SU-DHL-6 (cell line): Measurements from ENCODE around the gene DCTPP1.
"Not testable (repeated sequence)": the region's sequence is repeated elsewhere in the genome, so short reads cannot be mapped to it uniquely, and the experiment has no call there.

Experiments used
- H2AFZ ChIP-seq: fragments of 200-600 bp; sonication (generic); 2 replicates; pipeline ENCODE4 v1.6.1; 2014; ENCODE audit warnings: low read depth, mild to moderate bottlenecking, moderate library complexity, mixed read lengths, antibody characterized with exemption, low read length; ENCODE audit not compliant: severe bottlenecking
- H3F3A ChIP-seq: fragments of 200-600 bp; shearing (Covaris generic); 2 replicates; pipeline ENCODE4 v1.6.0; 2016; ENCODE audit warnings: antibody characterized with exemption, mild to moderate bottlenecking; ENCODE audit not compliant: insufficient read depth
- H3K27ac ChIP-seq: fragments of 200-600 bp; sonication (generic); 2 replicates; pipeline ENCODE4 v1.5.1; 2016; ENCODE audit warnings: low read depth, mild to moderate bottlenecking, low read length, moderate library complexity, mixed read lengths
- H3K27me3 ChIP-seq: fragments of 200-600 bp; sonication (generic), shearing (Covaris generic); 2 replicates; pipeline ENCODE4 v1.6.0; 2014; ENCODE audit warnings: mild to moderate bottlenecking, low read length
- H3K36me3 ChIP-seq: fragments of 200-600 bp; sonication (generic); 2 replicates; pipeline ENCODE4 v1.6.1; 2014; ENCODE audit warnings: mild to moderate bottlenecking, low read length, mixed read lengths
- H3K4me2 ChIP-seq: fragments of 300-600, 200-600 bp; shearing (Covaris generic), sonication (generic); 2 replicates; pipeline ENCODE4 v1.6.0; 2014; ENCODE audit warnings: low read length, low read depth, mild to moderate bottlenecking; ENCODE audit not compliant: poor library complexity, severe bottlenecking
- H3K4me3 ChIP-seq: fragments of 200-600 bp; sonication (generic); 2 replicates; pipeline ENCODE4 v1.5.1; 2014; ENCODE audit warnings: antibody characterized with exemption, low read length, mild to moderate bottlenecking, mixed read lengths; ENCODE audit not compliant: insufficient read depth, poor library complexity, severe bottlenecking
- H3K79me2 ChIP-seq: fragments of 200-600 bp; sonication (generic); 2 replicates; pipeline ENCODE4 v1.6.1; 2014; ENCODE audit warnings: mild to moderate bottlenecking, low read length, moderate library complexity; ENCODE audit not compliant: insufficient read depth
- H3K9ac ChIP-seq: fragments of 200-600 bp; sonication (generic); 2 replicates; pipeline ENCODE4 v1.7.0; 2014; ENCODE audit warnings: mild to moderate bottlenecking, low read length
- H3K9me2 ChIP-seq: fragments of 200-600 bp; sonication (generic); replicated peaks from 2 replicates; pipeline ENCODE4 v1.6.1; 2014; ENCODE audit warnings: low read length; ENCODE audit not compliant: insufficient read depth
- H3K9me3 ChIP-seq: fragments of 200-600 bp; sonication (generic); 2 replicates; pipeline ENCODE4 v1.6.1; 2014; ENCODE audit warnings: low read length, mixed read lengths; ENCODE audit not compliant: insufficient read depth
- H4K20me1 ChIP-seq: fragments of 200-600 bp; sonication (generic); 2 replicates; pipeline ENCODE4 v1.6.1; 2014; ENCODE audit warnings: low read depth, mild to moderate bottlenecking, antibody characterized with exemption, low read length, moderate library complexity, mixed read lengths
- EZH2phosphoT487 ChIP-seq: fragments of 200-600 bp; sonication (generic), shearing (Covaris generic); conservative IDR thresholded peaks from 2 replicates; pipeline ENCODE4 v1.6.1; 2018; ENCODE audit warnings: mild to moderate bottlenecking, antibody characterized with exemption, low read length, moderate library complexity, mixed read lengths
- TF ChIP-seq, protein P1 (sequence below): fragments of 200-600 bp; sonication (generic); IDR thresholded peaks from one replicate; pipeline ENCODE4 v1.5.1; 2017; ENCODE audit warnings: antibody characterized with exemption, mild to moderate bottlenecking, low read length, moderate library complexity; ENCODE audit not compliant: insufficient read depth, poor library complexity, severe bottlenecking

The DCTPP1 gene

DNA sequence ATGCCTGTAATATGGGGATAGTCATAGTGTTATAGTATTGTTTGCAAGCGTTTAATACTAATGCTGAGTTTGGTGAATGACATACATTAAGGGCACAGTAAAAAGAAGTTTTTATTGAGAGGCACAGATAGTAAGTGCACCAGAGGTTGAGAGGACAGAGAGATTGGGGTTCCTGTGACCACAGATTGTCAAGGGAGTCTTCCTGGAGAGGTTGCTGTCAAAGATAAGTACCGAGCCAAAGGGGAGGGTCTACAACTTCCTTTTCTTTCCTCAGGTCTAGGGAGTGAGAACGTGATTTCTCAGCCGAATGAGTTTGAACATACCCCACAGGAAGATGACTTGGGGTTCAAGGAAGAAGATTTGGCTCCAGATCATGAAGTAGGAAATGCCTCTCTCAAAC lies 32.8 kb downstream of the DCTPP1 start:
- Histone ChIP-seq H3K4me3 (no peak overlapping the region), H3K27me3 (no peaks in the 10 kb centered on the region), H3K9me3 (no peaks in the 10 kb centered on the region), H3K9me2 (no peaks in the 10 kb centered on the region), H2AFZ (no peak overlapping the region), H3K9ac (no peak overlapping the region), H3K79me2 (peaks cover 13% of the 10 kb centered on the region; the same call in 1 of the 2 replicates), H4K20me1 (no peaks in the 10 kb centered on the region), H3K4me2 (no peak overlapping the region), H3K36me3 (no peaks in the 10 kb centered on the region), H3F3A (peaks cover 8% of the 10 kb centered on the region; the same call in 1 of the 2 replicates), H3K27ac (no peak overlapping the region)
- TF ChIP-seq, protein P1, sequence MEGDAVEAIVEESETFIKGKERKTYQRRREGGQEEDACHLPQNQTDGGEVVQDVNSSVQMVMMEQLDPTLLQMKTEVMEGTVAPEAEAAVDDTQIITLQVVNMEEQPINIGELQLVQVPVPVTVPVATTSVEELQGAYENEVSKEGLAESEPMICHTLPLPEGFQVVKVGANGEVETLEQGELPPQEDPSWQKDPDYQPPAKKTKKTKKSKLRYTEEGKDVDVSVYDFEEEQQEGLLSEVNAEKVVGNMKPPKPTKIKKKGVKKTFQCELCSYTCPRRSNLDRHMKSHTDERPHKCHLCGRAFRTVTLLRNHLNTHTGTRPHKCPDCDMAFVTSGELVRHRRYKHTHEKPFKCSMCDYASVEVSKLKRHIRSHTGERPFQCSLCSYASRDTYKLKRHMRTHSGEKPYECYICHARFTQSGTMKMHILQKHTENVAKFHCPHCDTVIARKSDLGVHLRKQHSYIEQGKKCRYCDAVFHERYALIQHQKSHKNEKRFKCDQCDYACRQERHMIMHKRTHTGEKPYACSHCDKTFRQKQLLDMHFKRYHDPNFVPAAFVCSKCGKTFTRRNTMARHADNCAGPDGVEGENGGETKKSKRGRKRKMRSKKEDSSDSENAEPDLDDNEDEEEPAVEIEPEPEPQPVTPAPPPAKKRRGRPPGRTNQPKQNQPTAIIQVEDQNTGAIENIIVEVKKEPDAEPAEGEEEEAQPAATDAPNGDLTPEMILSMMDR, result no peak
- no peak for TF ChIP-seq EZH2phosphoT487

DNA sequence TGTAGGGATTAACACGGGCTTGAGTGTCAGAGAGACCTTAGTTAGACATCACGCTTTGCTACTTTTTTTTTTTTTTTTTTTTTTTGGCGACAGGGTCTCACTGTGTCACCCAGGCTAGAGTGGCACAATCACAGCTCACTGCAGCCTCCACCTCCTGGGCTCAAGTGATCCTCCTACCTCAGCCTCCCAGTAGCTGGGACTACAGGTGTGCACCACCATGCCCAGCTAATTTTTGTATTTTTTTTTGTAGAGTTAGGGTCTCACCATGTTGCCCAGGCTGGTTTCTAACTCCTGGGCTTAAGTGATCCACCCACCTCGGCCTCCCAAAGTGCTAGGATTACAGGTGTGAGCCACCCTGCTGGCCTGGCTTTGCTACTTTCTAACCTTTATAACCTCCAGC lies 33.2 kb downstream of the DCTPP1 start:
- H3K9ac ChIP-seq, H3F3A ChIP-seq, H3K27me3 ChIP-seq, H3K9me3 ChIP-seq, H3K9me2 ChIP-seq, H2AFZ ChIP-seq, H3K36me3 ChIP-seq, H3K27ac ChIP-seq, H3K4me3 ChIP-seq, H4K20me1 ChIP-seq: not testable (repeated sequence)
- Histone ChIP-seq H3K79me2 (peaks cover 13% of the 10 kb centered on the region; the same call in 1 of the 2 replicates), H3K4me2 (peak overlapping the region; percentile 82)

DNA sequence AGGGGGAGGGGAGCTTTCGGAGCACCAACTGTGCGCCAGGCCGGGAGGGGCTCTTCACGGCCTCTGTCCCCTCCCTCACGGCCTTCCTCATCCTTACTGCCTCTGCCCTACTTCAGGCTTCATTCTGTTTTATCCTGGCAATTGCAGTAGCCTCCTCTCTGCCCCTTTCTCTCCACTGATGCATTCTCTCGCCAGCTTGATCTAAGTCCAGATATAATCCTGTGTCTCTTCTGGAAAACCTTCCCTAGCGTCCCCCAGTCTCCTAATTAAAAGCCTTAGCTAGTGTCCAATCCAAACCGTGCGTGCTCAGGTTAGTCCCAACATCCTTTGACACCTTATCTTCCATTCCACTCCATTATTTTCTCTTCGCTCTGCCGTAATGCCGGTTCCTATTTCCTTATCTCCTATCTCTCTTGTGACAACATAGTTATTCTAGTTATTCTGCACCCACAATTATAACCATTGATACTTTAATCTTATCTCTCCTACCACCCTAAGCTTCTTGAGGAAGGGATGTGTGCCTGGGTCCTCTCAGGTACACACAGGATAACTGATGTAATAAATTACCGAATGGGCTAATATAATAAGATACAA lies 33.7 kb downstream of the DCTPP1 start:
- no peak for TF ChIP-seq EZH2phosphoT487
- TF ChIP-seq, protein P1, result no peak
- H2AFZ ChIP-seq, result peak overlapping the region; percentile 47
- peak overlapping the region; percentile 74 for H3K4me3 ChIP-seq

More for the DNA sequence above, 33.7 kb downstream of the DCTPP1 start:
- H3K9me3 ChIP-seq, result no peaks in the 10 kb centered on the region
- H3K27me3 ChIP-seq, result no peaks in the 10 kb centered on the region
- peak overlapping the region; percentile 70 for H3K9ac ChIP-seq
- 0 out of 2 replicates have a peak overlapping the region, but pooled peaks have one; percentile 17 for H3K27ac ChIP-seq
- H3K4me2 ChIP-seq, result peak overlapping the region; percentile 82
- H3K36me3 ChIP-seq, result no peaks in the 10 kb centered on the region
- peaks cover 13% of the 10 kb centered on the region; the same call in 1 of the 2 replicates for H3K79me2 ChIP-seq
- H3F3A ChIP-seq, result peaks cover 5% of the 10 kb centered on the region; the same call in 1 of the 2 replicates
- H4K20me1 ChIP-seq, result no peaks in the 10 kb centered on the region
- H3K9me2 ChIP-seq, result no peaks in the 10 kb centered on the region
